ENCODE measurements around the gene POLA2.

- TF ChIP-seq CTCF (IDR thresholded peaks at IDR 0.05) (no peak), POLR2A (IDR thresholded peaks at IDR 0.05) (no peak)
Measured at GRCh38 chr11:65279741-65280440, 18.1 kb downstream of the POLA2 start.

All from testis (tissue), 2 donors.